Measurements from ENCODE around the gene WIPI1. TPM values are rescaled to one million over a fixed set of nuclear protein-coding genes. Genes with fewer than 3 reads are reported as not detected.
A peak's percentile ranks its signal among the peaks of the same experiment; 100 is the strongest.

The WIPI1 gene
- total and polyA plus RNA-seq, 10 of the 15 experiments (the other 5 are each of a cell fraction or from before 2014, with no cell fraction given), result 6.5 to 44.5 (median 26.2) TPM

DNA sequence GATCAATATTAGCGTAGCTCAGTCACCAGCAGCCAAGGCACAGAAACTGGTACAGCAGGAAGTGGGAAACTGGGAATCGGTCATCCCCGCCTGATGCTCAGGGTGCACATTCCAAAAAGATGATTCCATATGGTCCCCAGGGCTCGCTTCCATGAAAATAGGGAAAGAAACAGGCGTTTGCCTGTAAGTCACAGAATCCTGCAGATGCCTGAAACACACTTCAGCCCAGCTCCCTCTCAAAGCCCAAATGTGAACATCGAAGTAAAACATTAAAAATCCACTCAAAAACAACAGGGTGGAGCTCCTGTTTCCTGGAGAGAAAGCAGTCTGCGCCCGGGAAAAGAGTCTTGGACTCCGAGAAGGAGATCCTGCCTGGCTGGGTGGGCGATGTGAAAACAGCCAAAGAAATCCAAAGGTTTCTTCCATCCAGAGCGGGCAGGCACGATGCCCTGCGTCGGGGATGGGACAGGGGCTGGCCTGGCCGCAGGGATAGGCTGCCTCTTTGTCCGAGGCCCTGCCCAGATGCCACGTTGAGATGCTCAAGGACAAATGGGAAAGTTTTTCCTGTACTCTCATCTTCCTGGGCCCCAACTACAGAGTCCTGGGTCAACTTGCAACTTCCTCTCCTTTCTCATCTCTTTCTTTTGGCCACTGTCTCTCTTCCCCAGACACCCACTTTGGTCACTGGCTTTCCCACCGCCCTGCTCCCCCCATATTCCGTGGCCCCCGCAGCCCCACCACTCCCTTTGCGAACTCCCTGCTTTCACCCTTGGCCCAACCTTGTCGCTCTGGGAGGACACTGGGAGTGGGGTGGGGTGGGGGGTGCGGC is 743 bp downstream of the WIPI1 start:
- TSS peak; percentile 65 for BruUV-seq (replicated peaks)
- FAIRE-seq (no peak), DNase-seq (ENCODE audit: low read depth, low spot score) (no peak), ATAC-seq (no peak)
- intact Hi-C loops (cut with micrococcal nuclease; ENCODE audit: unreplicated experiment), result no loop called here
- peak overlapping the region; percentile 46 for H3K9ac ChIP-seq (ENCODE audit: control insufficient read depth, insufficient read depth, low read length)
- SMC1A ChIA-PET (ENCODE audit: uncharacterized antibody, unreplicated experiment), result interaction anchor here (0.6 to 16.2 kb wide), 11 partner anchors 9 to 286 kb away, joined by 3 to 288 read pairs (median 4); partner anchors contain the start of gene AMZ2
- no peak overlapping the region; the same call in 1 of the 2 replicates for H2AFZ ChIP-seq (ENCODE audit: control insufficient read depth, low read depth, low read length)
- in situ Hi-C loops (cut with MboI), result loop anchor here (5.0 kb wide), 2 partner anchors 194 to 274 kb away; no protein-coding TSS in a partner anchor
- WGBS (ENCODE audit: insufficient coverage, insufficient replicate concordance, low lambda C conversion rate, missing lambda C conversion rate), result 56% methylated on average over 17 of the region's 23 CpGs
- peaks cover 8% of the 10 kb centered on the region; the same call in 1 of the 2 replicates for H3K79me2 ChIP-seq (ENCODE audit: control insufficient read depth, insufficient read depth, low read length)
- H3K36me3 ChIP-seq (ENCODE audit: control insufficient read depth in 2 of 2, insufficient read depth in 2 of 2, low read length in 1 of 2), result peaks cover 0 to 1% of the 10 kb centered on the region in 2 experiments; a peak in 1 of 4 replicates
- POLR2A ChIA-PET, result interaction anchor here (0.6 to 5.6 kb wide), 18 partner anchors 11 to 420 kb away, joined by 3 to 55 read pairs (median 5); partner anchors contain the start of genes AMZ2, ARSG, PRKAR1A and SLC16A6
- H3K27ac ChIP-seq (ENCODE audit: control insufficient read depth, insufficient read depth), result peak overlapping the region; percentile 41; the same call in 1 of the 2 replicates
- H3K27me3 ChIP-seq (replicated peaks in 1 of 2; ENCODE audit: control insufficient read depth in 2 of 2, insufficient read depth in 2 of 2, low read length in 1 of 2), result no peaks in the 10 kb centered on the region
- H3K4me3 ChIP-seq, result peak overlapping the region; percentile 77
- peak overlapping the region; percentile 91 for H3K4me2 ChIP-seq (ENCODE audit: control insufficient read depth, insufficient read depth)
- RAD21 ChIA-PET (ENCODE audit: unreplicated experiment), result interaction anchor here (0.6 to 14.6 kb wide), 12 partner anchors 18 to 284 kb away, joined by 3 to 157 read pairs (median 9); partner anchors contain the start of genes AMZ2, ARSG and SLC16A6
- no peaks in the 10 kb centered on the region for H3K9me3 ChIP-seq (replicated peaks; ENCODE audit: control insufficient read depth, insufficient read depth, low read length)
- CTCF ChIA-PET, result interaction anchor here (0.6 to 10.9 kb wide), 11 partner anchors 9 to 632 kb away, joined by 3 to 222 read pairs (median 4); partner anchors contain the start of gene AMZ2
- H4K20me1 ChIP-seq (ENCODE audit: control insufficient read depth, insufficient read depth), result no peaks in the 10 kb centered on the region
- peaks cover 25% of the 10 kb centered on the region for H3K4me1 ChIP-seq (ENCODE audit: control insufficient read depth, insufficient read depth, low read length)
- no peak for TF ChIP-seq NR2C1 (IDR thresholded peaks at IDR 0.05)
- no peak for TF ChIP-seq STAT3 (IDR thresholded peaks at IDR 0.05; ENCODE audit: low read depth, low read length)
- TF ChIP-seq EED (IDR thresholded peaks at IDR 0.05; ENCODE audit: low read depth), result peak; percentile 14; the same call in 1 of the 2 replicates
- TF ChIP-seq, protein P1, sequence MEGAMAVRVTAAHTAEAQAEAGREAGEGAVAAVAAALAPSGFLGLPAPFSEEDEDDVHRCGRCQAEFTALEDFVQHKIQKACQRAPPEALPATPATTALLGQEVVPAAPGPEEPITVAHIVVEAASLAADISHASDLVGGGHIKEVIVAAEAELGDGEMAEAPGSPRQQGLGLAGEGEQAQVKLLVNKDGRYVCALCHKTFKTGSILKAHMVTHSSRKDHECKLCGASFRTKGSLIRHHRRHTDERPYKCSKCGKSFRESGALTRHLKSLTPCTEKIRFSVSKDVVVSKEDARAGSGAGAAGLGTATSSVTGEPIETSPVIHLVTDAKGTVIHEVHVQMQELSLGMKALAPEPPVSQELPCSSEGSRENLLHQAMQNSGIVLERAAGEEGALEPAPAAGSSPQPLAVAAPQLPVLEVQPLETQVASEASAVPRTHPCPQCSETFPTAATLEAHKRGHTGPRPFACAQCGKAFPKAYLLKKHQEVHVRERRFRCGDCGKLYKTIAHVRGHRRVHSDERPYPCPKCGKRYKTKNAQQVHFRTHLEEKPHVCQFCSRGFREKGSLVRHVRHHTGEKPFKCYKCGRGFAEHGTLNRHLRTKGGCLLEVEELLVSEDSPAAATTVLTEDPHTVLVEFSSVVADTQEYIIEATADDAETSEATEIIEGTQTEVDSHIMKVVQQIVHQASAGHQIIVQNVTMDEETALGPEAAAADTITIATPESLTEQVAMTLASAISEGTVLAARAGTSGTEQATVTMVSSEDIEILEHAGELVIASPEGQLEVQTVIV (IDR thresholded peaks at IDR 0.05; ENCODE audit: borderline replicate concordance, partially characterized antibody), result no peak
- TF ChIP-seq CEBPB (IDR thresholded peaks at IDR 0.05; ENCODE audit: borderline replicate concordance in 1 of 2, low read depth in 2 of 2, low read length in 2 of 2), result no peak
- no peak for TF ChIP-seq PKNOX1 (IDR thresholded peaks at IDR 0.05)
- TF ChIP-seq ZNF217 (IDR thresholded peaks at IDR 0.05), result no peak
- no peak for TF ChIP-seq CBX3 (IDR thresholded peaks at IDR 0.05; ENCODE audit: borderline replicate concordance, low read depth)
- TF ChIP-seq CHD2 (IDR thresholded peaks at IDR 0.05; ENCODE audit: borderline replicate concordance, low read depth, low read length), result no peak
- no peak for TF ChIP-seq HCFC1 (IDR thresholded peaks at IDR 0.05; ENCODE audit: low read length)
- TF ChIP-seq ZNF384 (IDR thresholded peaks at IDR 0.05; ENCODE audit: borderline replicate concordance, low read depth, low read length), result no peak
- TF ChIP-seq ZNF687 (IDR thresholded peaks at IDR 0.05), result no peak
- no peak for TF ChIP-seq SIN3A (IDR thresholded peaks at IDR 0.05; ENCODE audit: low read depth, low read length)
- no peak for TF ChIP-seq SMARCA5 (IDR thresholded peaks at IDR 0.05)
- TF ChIP-seq PAX5 (IDR thresholded peaks at IDR 0.05; ENCODE audit: borderline replicate concordance, low read depth, low read length), result no peak
- no peak for TF ChIP-seq NR2F1 (conservative IDR thresholded peaks at IDR 0.05)
